Nephron progenitor cell (in vitro differentiated cells): ENCODE results near the gene NEK3.

Source experiments
- DNase-seq: peaks from one replicate; pipeline ENCODE4 v3.0.0; 2021
- H3K27ac Mint-ChIP-seq: 2 replicates; pipeline ENCODE4 v1.8.0; 2021; ENCODE audit warnings: mild to moderate bottlenecking, moderate library complexity, mixed read lengths
- H3K27me3 Mint-ChIP-seq: 2 replicates; pipeline ENCODE4 v1.8.0; 2021; ENCODE audit warnings: mild to moderate bottlenecking, low read depth, mixed read lengths; ENCODE audit not compliant: poor library complexity
- H3K36me3 Mint-ChIP-seq: 2 replicates; pipeline ENCODE4 v1.8.0; 2021; ENCODE audit warnings: low read depth, mixed read lengths
- H3K4me1 Mint-ChIP-seq: 2 replicates; pipeline ENCODE4 v1.8.0; 2021; ENCODE audit warnings: mixed read lengths
- H3K4me3 Mint-ChIP-seq: 2 replicates; pipeline ENCODE4 v1.8.0; 2021; ENCODE audit warnings: mild to moderate bottlenecking, moderate library complexity, mixed read lengths
- H3K9me3 Mint-ChIP-seq: 2 replicates; pipeline ENCODE4 v1.8.0; 2021; ENCODE audit warnings: mild to moderate bottlenecking, moderate library complexity, mixed read lengths
- TF ChIP-seq, protein P1 (sequence below): fragments of 200-600 bp; sonication (generic); IDR thresholded peaks from 2 replicates; pipeline ENCODE4 v1.5.0; 2021; ENCODE audit warnings: antibody characterized with exemption

NEK3 gene

DNA sequence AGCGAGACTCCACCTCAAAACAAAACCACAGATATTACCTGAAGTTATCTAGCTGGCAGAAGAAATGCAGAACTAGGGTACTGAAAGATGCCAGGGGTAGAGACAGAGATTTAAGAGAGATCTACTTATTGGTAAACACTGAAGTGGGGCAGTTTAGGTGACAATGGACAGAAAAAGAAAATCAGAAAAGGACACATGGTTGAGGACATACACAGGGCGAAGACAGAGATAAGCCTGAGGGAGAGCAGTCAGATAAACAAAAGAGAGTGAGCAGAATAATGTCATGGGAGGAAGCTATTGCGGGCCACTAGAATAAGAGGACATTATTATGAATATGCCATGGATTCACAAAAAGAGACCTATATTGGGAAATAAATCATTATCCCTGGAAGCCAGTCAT, 33.9 kb downstream of the NEK3 start:
- Mint-ChIP-seq H3K27ac (peak overlapping the region; percentile 11), H3K4me1 (peaks cover 20% of the 10 kb centered on the region), H3K9me3 (peaks cover 1% of the 10 kb centered on the region), H3K27me3 (peaks cover 9% of the 10 kb centered on the region), H3K36me3 (peaks cover 8% of the 10 kb centered on the region), H3K4me3 (no peak overlapping the region)
- TF ChIP-seq, protein P1, sequence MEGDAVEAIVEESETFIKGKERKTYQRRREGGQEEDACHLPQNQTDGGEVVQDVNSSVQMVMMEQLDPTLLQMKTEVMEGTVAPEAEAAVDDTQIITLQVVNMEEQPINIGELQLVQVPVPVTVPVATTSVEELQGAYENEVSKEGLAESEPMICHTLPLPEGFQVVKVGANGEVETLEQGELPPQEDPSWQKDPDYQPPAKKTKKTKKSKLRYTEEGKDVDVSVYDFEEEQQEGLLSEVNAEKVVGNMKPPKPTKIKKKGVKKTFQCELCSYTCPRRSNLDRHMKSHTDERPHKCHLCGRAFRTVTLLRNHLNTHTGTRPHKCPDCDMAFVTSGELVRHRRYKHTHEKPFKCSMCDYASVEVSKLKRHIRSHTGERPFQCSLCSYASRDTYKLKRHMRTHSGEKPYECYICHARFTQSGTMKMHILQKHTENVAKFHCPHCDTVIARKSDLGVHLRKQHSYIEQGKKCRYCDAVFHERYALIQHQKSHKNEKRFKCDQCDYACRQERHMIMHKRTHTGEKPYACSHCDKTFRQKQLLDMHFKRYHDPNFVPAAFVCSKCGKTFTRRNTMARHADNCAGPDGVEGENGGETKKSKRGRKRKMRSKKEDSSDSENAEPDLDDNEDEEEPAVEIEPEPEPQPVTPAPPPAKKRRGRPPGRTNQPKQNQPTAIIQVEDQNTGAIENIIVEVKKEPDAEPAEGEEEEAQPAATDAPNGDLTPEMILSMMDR, result no peak
- no peak for DNase-seq

GRCh38 chr13:52118595-52118994, 40.8 kb downstream of the NEK3 start:
- H3K4me1 Mint-ChIP-seq, result no peaks in the 10 kb centered on the region
- no peaks in the 10 kb centered on the region for H3K36me3 Mint-ChIP-seq
- peaks cover 8% of the 10 kb centered on the region for H3K27me3 Mint-ChIP-seq
- H3K27ac Mint-ChIP-seq, result no peak overlapping the region
- TF ChIP-seq, protein P1, result no peak
- H3K9me3 Mint-ChIP-seq, result no peaks in the 10 kb centered on the region
- no peak for DNase-seq
- H3K4me3 Mint-ChIP-seq, result no peak overlapping the region

DNA sequence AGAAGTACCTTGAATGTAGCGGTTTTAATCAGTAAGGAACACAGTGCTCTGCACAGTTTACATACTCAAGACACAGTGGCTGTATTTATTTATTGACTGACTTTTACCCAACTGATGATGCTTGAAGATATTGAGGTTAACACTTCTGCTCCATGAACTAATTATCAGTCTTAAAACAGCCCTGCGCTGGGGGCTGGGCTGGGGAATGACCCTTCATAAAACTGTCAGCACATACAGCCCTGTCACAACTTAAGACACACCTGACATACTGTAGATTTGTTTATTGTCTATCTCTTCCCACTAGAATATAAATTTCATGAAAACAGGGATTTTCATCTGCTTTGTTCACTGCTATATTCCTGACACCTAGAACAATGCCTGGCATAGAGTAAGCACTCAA, 41.3 kb downstream of the NEK3 start:
- no peak overlapping the region for H3K27ac Mint-ChIP-seq
- no peaks in the 10 kb centered on the region for H3K4me1 Mint-ChIP-seq
- H3K4me3 Mint-ChIP-seq, result no peak overlapping the region
- no peak for DNase-seq
- TF ChIP-seq, protein P1, result no peak
- H3K9me3 Mint-ChIP-seq, result no peaks in the 10 kb centered on the region
- H3K36me3 Mint-ChIP-seq, result no peaks in the 10 kb centered on the region
- peaks cover 8% of the 10 kb centered on the region for H3K27me3 Mint-ChIP-seq

- Mint-ChIP-seq H3K4me3 (no peak overlapping the region), H3K27me3 (no peaks in the 10 kb centered on the region), H3K9me3 (peaks cover 10% of the 10 kb centered on the region), H3K4me1 (peaks cover 13% of the 10 kb centered on the region), H3K27ac (no peak overlapping the region), H3K36me3 (no peaks in the 10 kb centered on the region)
- TF ChIP-seq, protein P1, result no peak
- no peak for DNase-seq
Measured at GRCh38 chr13:52112591-52112990, 46.8 kb downstream of the NEK3 start.

DNA sequence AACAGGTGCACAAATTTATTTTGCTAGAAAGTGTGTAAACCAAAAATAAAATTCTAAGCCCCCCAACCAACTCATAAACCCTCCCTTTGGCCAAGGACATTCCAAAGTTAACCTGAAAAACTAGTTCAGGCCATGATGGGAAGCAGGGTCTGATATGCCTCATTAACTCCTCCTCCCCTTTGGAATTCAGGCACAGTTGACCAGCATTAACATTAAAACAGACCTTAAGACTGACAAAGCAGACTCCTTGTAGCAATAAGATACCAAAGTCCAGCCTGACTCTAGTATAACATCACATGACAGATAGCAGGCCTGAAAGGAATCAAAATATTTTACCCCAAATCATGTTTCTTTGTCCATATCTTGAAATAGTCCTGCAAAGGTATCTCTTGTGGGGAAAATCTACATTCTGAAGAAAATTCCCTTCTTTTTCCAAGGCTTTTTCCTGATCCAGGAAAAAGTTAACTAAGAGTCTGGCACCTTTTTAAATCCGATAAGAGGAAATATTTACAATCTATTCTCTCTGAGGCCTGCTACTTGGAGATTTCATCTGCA, 50.2 kb downstream of the NEK3 start:
- Mint-ChIP-seq H3K27me3 (peaks cover 5% of the 10 kb centered on the region), H3K27ac (peak overlapping the region; percentile 30), H3K9me3 (peaks cover 10% of the 10 kb centered on the region), H3K4me1 (peaks cover 13% of the 10 kb centered on the region), H3K4me3 (no peak overlapping the region), H3K36me3 (no peaks in the 10 kb centered on the region)
- DNase-seq, result no peak
- TF ChIP-seq, protein P1, result no peak

DNA sequence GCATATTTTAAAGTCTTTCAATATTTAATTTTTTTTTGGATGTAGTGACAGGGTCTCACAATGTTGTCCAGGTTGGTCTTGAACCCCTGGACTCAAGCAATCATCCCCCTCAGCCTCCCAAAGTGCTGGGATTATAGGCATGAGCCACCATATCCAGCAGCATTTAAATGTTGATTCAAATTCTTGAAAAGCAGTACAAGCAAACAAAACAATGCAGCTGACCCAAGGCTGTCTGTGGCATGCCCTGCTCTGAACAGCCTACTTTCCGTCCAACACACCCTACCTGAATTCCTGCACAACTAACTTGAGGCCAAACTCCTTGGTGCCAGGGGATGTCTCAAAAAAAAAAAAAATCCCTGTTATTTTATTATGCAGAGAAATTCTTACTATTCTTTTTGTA, 53.6 kb downstream of the NEK3 start:
- H3K4me3 Mint-ChIP-seq, result no peak overlapping the region
- H3K27me3 Mint-ChIP-seq, result peaks cover 5% of the 10 kb centered on the region
- TF ChIP-seq, protein P1, result no peak
- H3K9me3 Mint-ChIP-seq, result peaks cover 10% of the 10 kb centered on the region
- no peak for DNase-seq
- no peak overlapping the region for H3K27ac Mint-ChIP-seq
- no peaks in the 10 kb centered on the region for H3K36me3 Mint-ChIP-seq
- H3K4me1 Mint-ChIP-seq, result peaks cover 13% of the 10 kb centered on the region
